H7 (cell line): ENCODE measurements around the gene WDFY4. TPM values are rescaled to one million over a fixed set of nuclear protein-coding genes. Genes with fewer than 3 reads are reported as not detected.

Experiments
- DNase-seq: peaks from one replicate; pipeline ENCODE4 v3.0.0; 2012
- H3K27me3 ChIP-seq: 2 replicates; pipeline ENCODE4 v1.6.0; 2011; ENCODE audit warnings: mild to moderate bottlenecking, low read length; ENCODE audit not compliant: control insufficient read depth, insufficient read depth
- H3K36me3 ChIP-seq: replicated peaks from 2 replicates; pipeline ENCODE4 v1.5.1; 2011; ENCODE audit warnings: low read length; ENCODE audit not compliant: control insufficient read depth, insufficient read depth
- H3K4me3 ChIP-seq: 2 replicates; pipeline ENCODE4 v1.5.1; 2011; ENCODE audit warnings: low read depth, mild to moderate bottlenecking, control low read depth, low read length, moderate library complexity; ENCODE audit not compliant: insufficient read depth
- total RNA-seq: library from RNA; depleted of rRNA; stranded (reverse); fragments of >200 nt; shearing (Covaris generic); gene quantifications from 2 replicates; pipeline ENCODE4 v1.2.3, GENCODE V29; 2014

WDFY4 gene
- total RNA-seq, 1 experiment from 2014 or later = not detected

GRCh38 chr10:48884179-48885045 is 199.7 kb downstream of the WDFY4 start:
- DNase-seq = no peak
- Histone ChIP-seq H3K4me3 (no peak overlapping the region), H3K27me3 (no peaks in the 10 kb centered on the region), H3K36me3 (no peaks in the 10 kb centered on the region)

GRCh38 chr10:48885376-48885775 is 200.7 kb downstream of the WDFY4 start:
- Histone ChIP-seq H3K4me3 (no peak overlapping the region), H3K36me3 (no peaks in the 10 kb centered on the region)
- DNase-seq = peak; percentile 69

DNA sequence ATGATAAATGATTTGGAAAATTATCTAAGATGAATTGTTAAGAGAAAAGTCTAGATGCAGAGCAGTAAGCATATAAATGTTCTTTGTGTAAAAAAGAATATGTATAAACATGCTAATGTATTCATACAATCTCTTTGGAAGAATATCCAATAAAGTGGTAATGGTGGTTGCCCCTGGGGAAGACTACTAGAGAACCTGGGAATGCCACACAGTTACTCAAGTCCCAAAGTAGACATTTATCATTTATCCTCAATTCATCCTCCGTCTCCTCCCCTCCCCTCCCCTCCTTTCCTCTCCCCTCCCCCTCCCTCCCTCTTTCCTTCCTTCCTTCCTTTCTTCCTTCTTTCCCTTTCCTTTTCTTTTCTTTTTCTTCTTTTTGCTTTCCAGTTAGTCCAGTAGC is 203.3 kb downstream of the WDFY4 start:
- no peaks in the 10 kb centered on the region for H3K36me3 ChIP-seq

More at GRCh38 chr10:48885376-48885775, 200.7 kb downstream of the WDFY4 start:
- H3K27me3 ChIP-seq = no peaks in the 10 kb centered on the region

GRCh38 chr10:48890888-48891850 is 206.5 kb downstream of the WDFY4 start:
- Histone ChIP-seq H3K27me3 (no peaks in the 10 kb centered on the region), H3K4me3 (no peak overlapping the region), H3K36me3 (no peaks in the 10 kb centered on the region)
- DNase-seq = no peak

More for the DNA sequence above, 203.3 kb downstream of the WDFY4 start:
- Histone ChIP-seq H3K27me3 (no peaks in the 10 kb centered on the region), H3K4me3 (no peak overlapping the region)
- no peak for DNase-seq

GRCh38 chr10:48894911-48895802 is 210.5 kb downstream of the WDFY4 start:
- DNase-seq = no peak
- H3K36me3 ChIP-seq = no peaks in the 10 kb centered on the region
- no peaks in the 10 kb centered on the region for H3K27me3 ChIP-seq
- no peak overlapping the region for H3K4me3 ChIP-seq

DNA sequence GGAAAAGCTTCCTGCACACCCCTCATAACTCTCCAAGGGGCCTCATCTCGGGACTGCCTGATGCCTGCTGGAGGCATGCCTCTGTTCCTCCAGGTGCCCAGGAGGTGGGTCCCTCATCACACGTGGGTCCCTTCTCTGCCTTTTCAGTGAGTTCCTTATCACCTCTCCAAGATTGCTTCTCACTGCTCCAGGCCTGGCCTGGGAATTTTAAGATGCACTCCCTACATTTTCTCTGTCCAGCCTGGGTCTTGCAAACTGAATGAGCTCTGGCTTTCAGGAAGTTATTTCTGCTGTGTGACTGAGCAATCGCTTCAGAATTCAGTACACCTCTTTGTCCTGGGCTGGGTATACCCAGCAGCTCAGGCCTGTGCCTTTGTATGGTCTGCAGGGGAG is 211.1 kb downstream of the WDFY4 start:
- Histone ChIP-seq H3K4me3 (no peak overlapping the region), H3K36me3 (no peaks in the 10 kb centered on the region), H3K27me3 (no peaks in the 10 kb centered on the region)
- no peak for DNase-seq

DNA sequence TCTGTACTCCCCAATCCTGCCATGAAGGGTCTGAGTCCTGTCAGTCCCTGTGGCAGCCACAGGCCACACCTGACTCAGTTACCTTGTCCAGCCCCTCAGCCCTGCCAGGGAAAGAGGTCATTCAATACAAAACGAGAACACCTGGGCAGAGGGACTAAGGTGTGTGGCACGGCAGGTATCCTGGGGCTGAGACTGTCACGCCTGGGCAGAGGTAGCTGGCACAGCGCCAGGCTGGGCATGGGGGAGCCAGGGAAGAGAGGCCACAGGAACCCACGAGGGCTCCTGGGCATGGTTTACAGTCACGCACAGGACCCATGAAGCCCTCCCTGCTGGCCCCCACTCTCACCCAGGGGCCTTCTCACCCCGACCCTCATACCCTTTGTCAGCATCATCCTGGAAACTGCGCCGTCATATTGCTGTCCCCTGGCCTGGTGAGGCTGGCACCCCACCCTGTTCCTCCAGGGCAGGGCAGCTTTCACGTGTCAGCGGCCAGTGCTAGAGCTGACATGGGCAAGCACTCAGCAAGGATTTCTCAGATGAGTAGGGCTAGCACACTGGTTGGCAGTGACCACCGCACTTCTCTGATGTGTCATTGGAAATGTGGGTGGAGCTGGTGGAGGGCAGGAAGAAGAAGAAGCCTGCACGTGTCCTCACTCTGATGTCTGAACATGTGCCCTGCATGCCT is 212.2 kb downstream of the WDFY4 start:
- no peak for DNase-seq
- H3K36me3 ChIP-seq = no peaks in the 10 kb centered on the region

GRCh38 chr10:48897441-48897790 is 212.7 kb downstream of the WDFY4 start:
- Histone ChIP-seq H3K27me3 (no peaks in the 10 kb centered on the region), H3K36me3 (no peaks in the 10 kb centered on the region), H3K4me3 (no peak overlapping the region)
- DNase-seq = no peak

More for the DNA sequence above, 212.2 kb downstream of the WDFY4 start:
- no peaks in the 10 kb centered on the region for H3K27me3 ChIP-seq
- H3K4me3 ChIP-seq = no peak overlapping the region

GRCh38 chr10:48898426-48898825 is 213.8 kb downstream of the WDFY4 start:
- Histone ChIP-seq H3K4me3 (no peak overlapping the region), H3K36me3 (no peaks in the 10 kb centered on the region), H3K27me3 (no peaks in the 10 kb centered on the region)
- DNase-seq = no peak

DNA sequence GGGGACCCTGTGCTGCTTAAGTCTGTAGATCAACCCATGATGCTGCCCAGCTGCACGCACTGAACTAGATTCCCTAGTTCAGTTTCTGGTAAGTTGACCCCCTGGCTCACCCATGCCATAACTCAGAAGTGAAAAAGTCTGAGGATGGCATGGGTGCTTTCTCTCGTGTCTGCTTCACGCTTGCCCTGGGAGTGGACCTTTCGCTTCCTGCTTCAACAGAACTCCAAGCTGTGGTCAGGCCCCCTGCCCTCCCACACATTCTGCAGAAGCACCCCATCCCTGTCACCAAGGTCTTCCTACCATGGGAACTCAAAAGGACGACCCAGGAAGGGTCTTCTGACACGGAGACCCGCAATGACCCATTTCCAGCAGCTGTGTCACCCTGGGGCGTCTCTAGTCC is 215.1 kb downstream of the WDFY4 start:
- Histone ChIP-seq H3K4me3 (no peak overlapping the region), H3K36me3 (no peaks in the 10 kb centered on the region), H3K27me3 (no peaks in the 10 kb centered on the region)
- DNase-seq = no peak

DNA sequence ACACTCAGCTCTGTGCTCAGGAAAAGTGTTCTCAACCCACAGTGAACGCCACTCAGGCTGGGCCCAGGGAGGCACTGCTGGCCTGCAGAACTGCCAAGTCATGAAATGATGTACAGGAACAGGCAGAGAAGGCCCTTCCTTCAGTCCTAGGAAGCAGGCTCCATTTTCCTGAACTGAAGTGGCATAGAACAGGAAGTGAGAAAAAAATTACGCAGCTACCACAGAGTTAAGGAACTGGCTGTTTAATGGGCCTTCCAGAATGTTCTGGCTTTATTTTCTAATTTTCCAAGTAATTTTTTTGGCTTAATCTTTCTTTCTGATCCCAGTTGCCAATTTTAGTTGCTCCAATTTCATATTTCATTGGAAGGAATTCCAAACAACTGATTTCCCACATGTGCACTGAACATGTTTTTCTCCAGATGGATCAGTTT is 215.7 kb downstream of the WDFY4 start:
- Histone ChIP-seq H3K27me3 (no peaks in the 10 kb centered on the region), H3K36me3 (no peaks in the 10 kb centered on the region), H3K4me3 (no peak overlapping the region)
- no peak for DNase-seq

- Histone ChIP-seq H3K4me3 (no peak overlapping the region), H3K27me3 (no peaks in the 10 kb centered on the region), H3K36me3 (no peaks in the 10 kb centered on the region)
- no peak for DNase-seq
Observed at GRCh38 chr10:48901319-48901718, 216.6 kb downstream of the WDFY4 start.

GRCh38 chr10:48902096-48902495 is 217.4 kb downstream of the WDFY4 start:
- H3K27me3 ChIP-seq = no peaks in the 10 kb centered on the region
- no peak overlapping the region for H3K4me3 ChIP-seq
- no peak for DNase-seq
- H3K36me3 ChIP-seq = no peaks in the 10 kb centered on the region
